Neural progenitor cell (in vitro differentiated cells): ENCODE data around the gene SCN7A. TPM values are rescaled to one million over a fixed set of nuclear protein-coding genes. Genes with fewer than 3 reads are reported as not detected.

ENCODE experiments used
- DNase-seq: peaks from one replicate; pipeline ENCODE4 v3.0.0-alpha.2; 2016; ENCODE audit warnings: low spot score
- H2AFZ ChIP-seq: fragments of 200-600 bp; sonication (generic); replicated peaks from 2 replicates; pipeline ENCODE4 v1.6.1; 2016; ENCODE audit warnings: antibody characterized with exemption
- H3F3A ChIP-seq: fragments of 200-600 bp; sonication (generic); 2 replicates; pipeline ENCODE4 v1.6.1; 2016; ENCODE audit warnings: antibody characterized with exemption, low read depth
- H3K27ac ChIP-seq: fragments of 200-600 bp; sonication (generic); 2 replicates; pipeline ENCODE4 v1.5.1; 2016; ENCODE audit warnings: mild to moderate bottlenecking
- H3K27me3 ChIP-seq: fragments of 200-600 bp; sonication (generic); 2 replicates; pipeline ENCODE4 v1.6.1; 2016; ENCODE audit warnings: mild to moderate bottlenecking, moderate library complexity
- H3K36me3 ChIP-seq: fragments of 200-600 bp; sonication (generic); 2 replicates; pipeline ENCODE4 v1.5.1; 2016
- H3K4me1 ChIP-seq: fragments of 200-600 bp; sonication (generic); 2 replicates; pipeline ENCODE4 v1.6.1; 2016; ENCODE audit warnings: mixed run types
- H3K4me2 ChIP-seq: fragments of 200-600 bp; sonication (generic); 2 replicates; pipeline ENCODE4 v1.6.1; 2016
- H3K4me3 ChIP-seq: fragments of 200-600 bp; sonication (generic); 2 replicates; pipeline ENCODE4 v1.5.1; 2016
- H3K79me2 ChIP-seq: fragments of 200-600 bp; sonication (generic); 2 replicates; pipeline ENCODE4 v1.6.1; 2016; ENCODE audit warnings: low read depth
- H3K9ac ChIP-seq: fragments of 200-600 bp; sonication (generic); 2 replicates; pipeline ENCODE4 v1.6.1; 2016
- H3K9me3 ChIP-seq: fragments of 200-600 bp; sonication (generic); 2 replicates; pipeline ENCODE4 v1.5.1; 2016; ENCODE audit warnings: low read depth
- H4K20me1 ChIP-seq: fragments of 200-600 bp; sonication (generic); 2 replicates; pipeline ENCODE4 v1.6.1; 2016; ENCODE audit warnings: low read depth
- H3K27ac Mint-ChIP-seq: 3 replicates; pipeline ENCODE4 v1.8.0; 2021; ENCODE audit warnings: mixed read lengths
- H3K27me3 Mint-ChIP-seq: 2 replicates; pipeline ENCODE4 v1.8.0; 2022; ENCODE audit warnings: low read depth, mild to moderate bottlenecking, inconsistent platforms, moderate library complexity, mixed read lengths; ENCODE audit not compliant: insufficient read depth
- H3K36me3 Mint-ChIP-seq: 3 replicates; pipeline ENCODE4 v1.8.0; 2021; ENCODE audit warnings: mixed read lengths
- H3K4me1 Mint-ChIP-seq: 3 replicates; pipeline ENCODE4 v1.8.0; 2021; ENCODE audit warnings: mixed read lengths
- H3K4me3 Mint-ChIP-seq: 3 replicates; pipeline ENCODE4 v1.8.0; 2021; ENCODE audit warnings: mild to moderate bottlenecking, moderate library complexity, mixed read lengths
- H3K9me3 Mint-ChIP-seq: 3 replicates; pipeline ENCODE4 v1.8.0; 2020; ENCODE audit warnings: mixed read lengths
- CTCF ChIP-seq: fragments of 200-600 bp; sonication (generic); IDR thresholded peaks from 2 replicates; pipeline ENCODE4 v1.5.1; 2017; ENCODE audit warnings: antibody characterized with exemption, mild to moderate bottlenecking
- EZH2 ChIP-seq: fragments of 200-600 bp; sonication (generic); IDR thresholded peaks from 2 replicates; pipeline ENCODE4 v1.6.1; 2017; ENCODE audit warnings: antibody characterized with exemption, mild to moderate bottlenecking, moderate library complexity
- EZH2phosphoT487 ChIP-seq: fragments of 200-600 bp; sonication (generic); IDR thresholded peaks from 2 replicates; pipeline ENCODE4 v1.6.1; 2017; ENCODE audit warnings: antibody characterized with exemption
- total RNA-seq: library from RNA; depleted of rRNA; stranded (reverse); fragments of >200 nt; gene quantifications from 2 replicates; pipeline ENCODE4 v1.2.3, GENCODE V29; 2015; ENCODE audit warnings: low replicate concordance

SCN7A gene
- total RNA-seq, 1 donor from 2014 or later, result 1.0 TPM

DNA sequence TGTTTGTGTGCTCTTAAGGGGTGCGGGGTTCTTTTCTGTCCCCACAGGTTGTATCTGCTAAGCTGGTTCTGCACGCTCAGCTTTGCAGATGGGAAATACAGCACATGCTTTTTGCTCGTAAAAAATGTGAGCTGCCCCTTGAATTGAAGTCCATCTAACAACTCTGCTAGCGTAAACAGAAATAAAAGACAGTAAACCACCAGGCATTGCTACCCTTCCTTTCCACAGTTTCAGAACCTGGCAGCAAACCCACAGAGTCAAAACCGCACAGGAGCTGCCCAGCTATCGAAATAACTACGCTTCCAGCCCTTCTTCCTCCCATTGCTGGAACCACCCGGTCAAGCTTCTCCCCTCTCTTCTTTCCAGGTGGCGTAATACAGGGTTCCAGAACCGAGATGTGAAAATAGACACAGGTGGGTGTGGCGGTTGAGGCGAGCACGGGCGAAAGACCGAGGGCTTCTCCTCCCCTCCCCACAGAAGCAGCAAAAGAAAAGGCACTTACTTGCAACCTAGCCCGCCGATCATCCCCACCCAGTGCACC is 118.8 kb downstream of the SCN7A start:
- Mint-ChIP-seq H3K36me3 (no peaks in the 10 kb centered on the region), H3K4me3 (peak overlapping the region; percentile 94), H3K4me1 (peaks cover 10% of the 10 kb centered on the region), H3K27ac (no peak overlapping the region), H3K9me3 (no peaks in the 10 kb centered on the region), H3K27me3 (peaks cover 18% of the 10 kb centered on the region)
- no peaks in the 10 kb centered on the region for H3K79me2 ChIP-seq
- H3K4me3 ChIP-seq, result peak overlapping the region; percentile 59
- peak; percentile 15 for DNase-seq
- peaks cover 60% of the 10 kb centered on the region for H3K27me3 ChIP-seq
- peaks cover 22% of the 10 kb centered on the region for H3F3A ChIP-seq
- peaks cover 10% of the 10 kb centered on the region for H3K4me1 ChIP-seq
- H3K9ac ChIP-seq, result no peak overlapping the region
- H4K20me1 ChIP-seq, result no peaks in the 10 kb centered on the region
- peak overlapping the region; percentile 87 for H3K4me2 ChIP-seq
- no peak overlapping the region for H3K27ac ChIP-seq
- no peaks in the 10 kb centered on the region for H3K9me3 ChIP-seq
- no peaks in the 10 kb centered on the region for H3K36me3 ChIP-seq
- peak overlapping the region; percentile 59 for H2AFZ ChIP-seq
- TF ChIP-seq EZH2phosphoT487 (no peak), CTCF (no peak), EZH2 (no peak)

DNA sequence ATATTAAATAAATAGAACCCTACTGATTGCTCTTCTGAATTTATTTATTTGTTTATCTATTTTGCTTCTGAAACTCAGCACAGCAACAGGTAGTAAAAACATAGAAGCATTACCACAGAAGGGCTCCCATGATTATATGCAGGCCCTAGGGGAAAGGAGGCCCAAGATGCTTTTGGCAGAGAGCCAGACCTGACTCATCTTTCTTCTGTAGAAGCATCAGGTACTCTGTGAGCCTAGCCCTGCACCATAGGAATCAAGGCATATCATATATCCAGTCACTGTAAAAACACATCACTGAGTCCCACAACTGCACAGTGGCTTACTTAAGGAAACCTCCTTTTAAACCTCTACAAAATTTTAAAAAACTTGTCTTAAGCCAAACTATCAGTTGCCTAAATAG is 120.1 kb downstream of the SCN7A start:
- Histone ChIP-seq H3K27me3 (peaks cover 49% of the 10 kb centered on the region), H3K27ac (no peak overlapping the region), H2AFZ (no peak overlapping the region), H3F3A (peaks cover 22% of the 10 kb centered on the region), H4K20me1 (no peaks in the 10 kb centered on the region), H3K9me3 (no peaks in the 10 kb centered on the region), H3K36me3 (no peaks in the 10 kb centered on the region), H3K9ac (no peak overlapping the region), H3K4me2 (no peak overlapping the region), H3K4me3 (no peak overlapping the region), H3K79me2 (no peaks in the 10 kb centered on the region), H3K4me1 (peaks cover 10% of the 10 kb centered on the region)
- Mint-ChIP-seq H3K27ac (no peak overlapping the region), H3K9me3 (no peaks in the 10 kb centered on the region), H3K27me3 (peaks cover 18% of the 10 kb centered on the region), H3K4me3 (no peak overlapping the region), H3K4me1 (peaks cover 10% of the 10 kb centered on the region), H3K36me3 (no peaks in the 10 kb centered on the region)
- TF ChIP-seq EZH2phosphoT487, result no peak
- no peak for TF ChIP-seq EZH2
- no peak for TF ChIP-seq CTCF
- DNase-seq, result no peak

- no peak overlapping the region for H3K4me2 ChIP-seq
- H3K36me3 Mint-ChIP-seq, result no peaks in the 10 kb centered on the region
- peaks cover 47% of the 10 kb centered on the region for H3K27me3 ChIP-seq
- H3K4me3 ChIP-seq, result no peak overlapping the region
- no peaks in the 10 kb centered on the region for H4K20me1 ChIP-seq
- no peak overlapping the region for H2AFZ ChIP-seq
- peaks cover 10% of the 10 kb centered on the region for H3K4me1 Mint-ChIP-seq
- no peak overlapping the region for H3K9ac ChIP-seq
- H3K27me3 Mint-ChIP-seq, result peaks cover 18% of the 10 kb centered on the region
- TF ChIP-seq CTCF (no peak), EZH2phosphoT487 (no peak), EZH2 (no peak)
- no peaks in the 10 kb centered on the region for H3K9me3 ChIP-seq
- H3K27ac ChIP-seq, result no peak overlapping the region
- peaks cover 22% of the 10 kb centered on the region for H3F3A ChIP-seq
- no peak for DNase-seq
- H3K79me2 ChIP-seq, result no peaks in the 10 kb centered on the region
- no peak overlapping the region for H3K4me3 Mint-ChIP-seq
- H3K36me3 ChIP-seq, result no peaks in the 10 kb centered on the region
- no peaks in the 10 kb centered on the region for H3K9me3 Mint-ChIP-seq
- H3K4me1 ChIP-seq, result peaks cover 10% of the 10 kb centered on the region
- H3K27ac Mint-ChIP-seq, result no peak overlapping the region
Observed at GRCh38 chr2:166373539-166373938, 120.5 kb downstream of the SCN7A start.
